Keratinocyte (primary cell): ENCODE measurements around the gene ADAMTS10. TPM values are rescaled to one million over a fixed set of nuclear protein-coding genes. Genes with fewer than 3 reads are reported as not detected.

ENCODE experiments used
- DNase-seq: peaks from one replicate; pipeline ENCODE4 v3.0.0-alpha.2; 2011; ENCODE audit warnings: low read depth, missing footprints, low spot score
- FAIRE-seq: peaks from 2 replicates; lab custom pipeline; 2011; peaks lifted over from hg19 to GRCh38; lab: Jason Lieb, UNC
- H2AFZ ChIP-seq: 2 replicates; pipeline ENCODE4 v1.6.0; 2012; ENCODE audit warnings: low read length, control low read depth, inconsistent platforms; ENCODE audit not compliant: control insufficient read depth
- H3K27ac ChIP-seq: 2 replicates; pipeline ENCODE4 v1.5.1; 2011; ENCODE audit warnings: low read length; ENCODE audit not compliant: control insufficient read depth, insufficient read depth
- H3K27me3 ChIP-seq: 3 replicates; pipeline ENCODE4 v1.6.0; 2011; ENCODE audit warnings: low read length; ENCODE audit not compliant: control insufficient read depth, insufficient read depth; ENCODE audit errors: extremely low read depth
- H3K36me3 ChIP-seq, 2 experiments: 2 replicates in 1 of 2; 3 replicates in 1 of 2; pipeline ENCODE4 v1.5.1; 2011; ENCODE audit warnings: low read length in 2 of 2, mild to moderate bottlenecking in 1 of 2; ENCODE audit not compliant: control insufficient read depth in 2 of 2, insufficient read depth in 2 of 2; ENCODE audit errors: extremely low read depth in 1 of 2
- H3K4me1 ChIP-seq: 3 replicates; pipeline ENCODE4 v1.5.1; 2011; ENCODE audit warnings: low read length; ENCODE audit not compliant: control insufficient read depth, insufficient read depth; ENCODE audit errors: extremely low read depth
- H3K4me2 ChIP-seq: 3 replicates; pipeline ENCODE4 v1.6.0; 2011; ENCODE audit warnings: low read depth, low read length; ENCODE audit not compliant: control insufficient read depth, insufficient read depth; ENCODE audit errors: extremely low read depth
- H3K4me3 ChIP-seq, 3 experiments: fragments of 200-600 bp in 1 of 3; sonication (generic) in 1 of 3; 2 replicates in 2 of 3; 3 replicates in 1 of 3; pipeline ENCODE4 v1.5.1; 2011 to 2016; ENCODE audit warnings: low read length in 3 of 3, mild to moderate bottlenecking in 3 of 3, control low read depth in 2 of 3, inconsistent platforms in 1 of 3, low read depth in 1 of 3, mixed read lengths in 1 of 3, mixed run types in 1 of 3, moderate library complexity in 1 of 3; ENCODE audit not compliant: control insufficient read depth in 2 of 3, insufficient read depth in 2 of 3; ENCODE audit errors: extremely low read depth in 1 of 3
- H3K79me2 ChIP-seq: 2 replicates; pipeline ENCODE4 v1.6.0; 2012; ENCODE audit warnings: low read length; ENCODE audit not compliant: control insufficient read depth, insufficient read depth
- H3K9ac ChIP-seq: 3 replicates; pipeline ENCODE4 v1.6.0; 2011; ENCODE audit warnings: low read length; ENCODE audit not compliant: control insufficient read depth, insufficient read depth; ENCODE audit errors: extremely low read depth
- H3K9me1 ChIP-seq: 3 replicates; pipeline ENCODE4 v1.6.0; 2011; ENCODE audit warnings: low read length; ENCODE audit not compliant: control insufficient read depth, insufficient read depth; ENCODE audit errors: extremely low read depth
- H3K9me3 ChIP-seq: 2 replicates; pipeline ENCODE4 v1.5.1; 2012; ENCODE audit warnings: low read depth, low read length; ENCODE audit not compliant: control insufficient read depth
- H4K20me1 ChIP-seq: 3 replicates; pipeline ENCODE4 v1.6.0; 2011; ENCODE audit warnings: low read length; ENCODE audit not compliant: control insufficient read depth, insufficient read depth; ENCODE audit errors: extremely low read depth
- CTCF ChIP-seq, 3 experiments: IDR thresholded peaks in 1 of 3; conservative IDR thresholded peaks in 1 of 3; optimal IDR thresholded peaks in 1 of 3; 2 replicates in 2 of 3; 3 replicates in 1 of 3; pipeline versions ENCODE3 to v1.5.1; 2011; ENCODE audit warnings: low read length in 3 of 3, mild to moderate bottlenecking in 3 of 3, moderate library complexity in 2 of 3, control low read depth in 1 of 3, inconsistent platforms in 1 of 3; ENCODE audit not compliant: insufficient read depth in 2 of 3; ENCODE audit errors: extremely low read depth in 1 of 3
- EZH2 ChIP-seq: IDR thresholded peaks from one replicate; pipeline ENCODE4 v1.6.1; 2012; ENCODE audit warnings: inconsistent platforms, mild to moderate bottlenecking, low read length, moderate library complexity
- dilution Hi-C: fragments of 300-500 bp; cut with MboI; formaldehyde crosslinking; loops from one replicate; pipeline ENCODE4 v1.7.0; 2020; ENCODE audit warnings: low sequenced_read_pairs; ENCODE audit not compliant: extremely low pct_ligation_motif_present
- polyA plus RNA-seq, 5 experiments: library from polyadenylated mRNA; depleted of rRNA in 3 of 5; stranded (reverse) in 3 of 5; stranded (forward) in 1 of 5; unstranded in 1 of 5; fragments of >200 nt; gene quantifications; 1 replicate in 1 of 5; 2 replicates in 3 of 5; 3 replicates in 1 of 5; pipeline versions ENCODE4 v1.2.1 to v1.2.3, GENCODE V29; 2011 to 2012; ENCODE audit warnings: missing spikeins in 2 of 5, low read depth in 1 of 5, low replicate concordance in 1 of 5

The ADAMTS10 gene
- polyA plus RNA-seq, 1 donor (not counting 4 experiments of a cell fraction or from before 2014, with no cell fraction given) = not detected

- H3K79me2 ChIP-seq = no peaks in the 10 kb centered on the region
- no peak overlapping the region for H3K9ac ChIP-seq
- no peaks in the 10 kb centered on the region for H3K36me3 ChIP-seq
- H3K9me1 ChIP-seq = no peaks in the 10 kb centered on the region
- dilution Hi-C loops = no loop called here
- no peak overlapping the region for H3K4me2 ChIP-seq
- no peaks in the 10 kb centered on the region for H3K4me1 ChIP-seq
- FAIRE-seq (no peak), DNase-seq (no peak)
- H3K27ac ChIP-seq = no peak overlapping the region
- no peaks in the 10 kb centered on the region for H3K27me3 ChIP-seq
- H3K4me3 ChIP-seq = no peak overlapping the region
- TF ChIP-seq CTCF (optimal IDR thresholded peaks at IDR 0.05 in 1 of 3, IDR thresholded peaks at IDR 0.05 in 1 of 3, conservative IDR thresholded peaks at IDR 0.05 in 1 of 3; ENCODE audit: extremely low read depth in 1 of 3, insufficient read depth in 2 of 3, low read length in 3 of 3) (no peak), EZH2 (no peak)
- H4K20me1 ChIP-seq = no peaks in the 10 kb centered on the region
- H3K9me3 ChIP-seq = peaks cover 2% of the 10 kb centered on the region
- no peak overlapping the region for H2AFZ ChIP-seq
Measured at GRCh38 chr19:8643860-8644653, 33.5 kb upstream of the ADAMTS10 start.

DNA sequence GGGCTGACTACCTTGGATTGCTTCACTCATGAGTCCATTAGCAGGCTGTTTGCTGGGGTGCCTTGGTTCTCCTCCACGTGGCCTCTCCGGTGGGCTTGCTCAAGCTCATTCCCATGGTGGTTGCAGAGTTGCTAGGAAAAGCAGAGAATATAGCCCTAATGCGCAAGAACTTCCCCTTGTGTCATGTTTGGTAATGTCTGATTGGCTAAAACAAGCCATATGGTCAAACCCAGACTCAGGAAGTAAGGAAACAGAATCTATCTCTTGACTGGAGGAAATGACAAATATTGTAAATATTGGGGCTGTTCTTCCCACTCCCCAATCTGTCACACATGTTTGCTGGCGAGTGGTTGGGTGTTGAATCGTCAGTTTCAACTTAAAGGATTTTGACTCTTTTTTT is 32.0 kb upstream of the ADAMTS10 start:
- H3K36me3 ChIP-seq = no peaks in the 10 kb centered on the region
- TF ChIP-seq EZH2 = no peak
- no peak for TF ChIP-seq CTCF (optimal IDR thresholded peaks at IDR 0.05 in 1 of 3, IDR thresholded peaks at IDR 0.05 in 1 of 3, conservative IDR thresholded peaks at IDR 0.05 in 1 of 3; ENCODE audit: extremely low read depth in 1 of 3, insufficient read depth in 2 of 3, low read length in 3 of 3)
- no peaks in the 10 kb centered on the region for H4K20me1 ChIP-seq
- dilution Hi-C loops = no loop called here
- H3K4me1 ChIP-seq = no peaks in the 10 kb centered on the region
- H3K79me2 ChIP-seq = no peaks in the 10 kb centered on the region
- no peak overlapping the region for H3K4me3 ChIP-seq
- FAIRE-seq (no peak), DNase-seq (no peak)
- no peak overlapping the region for H2AFZ ChIP-seq
- no peaks in the 10 kb centered on the region for H3K9me1 ChIP-seq
- no peak overlapping the region for H3K4me2 ChIP-seq
- H3K27me3 ChIP-seq = no peaks in the 10 kb centered on the region
- H3K9ac ChIP-seq = no peak overlapping the region
- H3K27ac ChIP-seq = no peak overlapping the region
- peaks cover 6% of the 10 kb centered on the region for H3K9me3 ChIP-seq
